Choroid plexus epithelial cell (primary cell): ENCODE data around the gene ZNF512B.
A peak's percentile ranks its signal among the peaks of the same experiment; 100 is the strongest.
"Not testable (repeated sequence)": the region's sequence is repeated elsewhere in the genome, so short reads cannot be mapped to it uniquely, and the experiment has no call there.

ENCODE experiments used
- DNase-seq: peaks from one replicate; pipeline ENCODE4 v3.0.0-alpha.2; 2010; ENCODE audit warnings: low read depth
- H3K4me3 ChIP-seq: 2 replicates; pipeline ENCODE4 v1.5.1; 2011; ENCODE audit warnings: low read depth, mild to moderate bottlenecking, control low read depth, low read length, moderate library complexity
- TF ChIP-seq, protein P1 (sequence below): conservative IDR thresholded peaks from 2 replicates; pipeline ENCODE4 v1.5.1; 2011; ENCODE audit warnings: low read depth, mild to moderate bottlenecking, control low read depth, inconsistent platforms, low read length, moderate library complexity

Gene ZNF512B

DNA sequence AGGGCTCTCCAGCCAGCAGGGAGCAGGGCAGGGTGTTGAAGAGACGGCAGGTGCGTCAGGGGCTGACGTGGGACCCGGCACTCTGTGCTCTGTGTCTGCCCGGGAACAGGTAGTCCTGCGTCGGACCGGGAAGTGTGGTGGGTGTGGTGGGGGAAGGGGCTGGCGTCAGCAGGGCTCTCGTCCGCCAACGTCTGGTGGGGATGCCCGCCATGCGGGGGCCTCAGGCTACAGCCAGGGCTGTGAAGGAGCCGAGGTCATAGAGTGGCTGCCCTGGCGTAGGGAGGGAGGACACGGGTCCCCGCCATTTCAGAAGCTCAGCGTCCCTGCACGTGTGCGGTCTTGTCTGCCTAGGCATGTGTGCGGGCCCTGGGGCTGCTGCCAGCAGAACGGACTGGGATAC lies 49.5 kb downstream of the ZNF512B start:
- no peak overlapping the region for H3K4me3 ChIP-seq
- TF ChIP-seq, protein P1, sequence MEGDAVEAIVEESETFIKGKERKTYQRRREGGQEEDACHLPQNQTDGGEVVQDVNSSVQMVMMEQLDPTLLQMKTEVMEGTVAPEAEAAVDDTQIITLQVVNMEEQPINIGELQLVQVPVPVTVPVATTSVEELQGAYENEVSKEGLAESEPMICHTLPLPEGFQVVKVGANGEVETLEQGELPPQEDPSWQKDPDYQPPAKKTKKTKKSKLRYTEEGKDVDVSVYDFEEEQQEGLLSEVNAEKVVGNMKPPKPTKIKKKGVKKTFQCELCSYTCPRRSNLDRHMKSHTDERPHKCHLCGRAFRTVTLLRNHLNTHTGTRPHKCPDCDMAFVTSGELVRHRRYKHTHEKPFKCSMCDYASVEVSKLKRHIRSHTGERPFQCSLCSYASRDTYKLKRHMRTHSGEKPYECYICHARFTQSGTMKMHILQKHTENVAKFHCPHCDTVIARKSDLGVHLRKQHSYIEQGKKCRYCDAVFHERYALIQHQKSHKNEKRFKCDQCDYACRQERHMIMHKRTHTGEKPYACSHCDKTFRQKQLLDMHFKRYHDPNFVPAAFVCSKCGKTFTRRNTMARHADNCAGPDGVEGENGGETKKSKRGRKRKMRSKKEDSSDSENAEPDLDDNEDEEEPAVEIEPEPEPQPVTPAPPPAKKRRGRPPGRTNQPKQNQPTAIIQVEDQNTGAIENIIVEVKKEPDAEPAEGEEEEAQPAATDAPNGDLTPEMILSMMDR = no peak
- DNase-seq = no peak

DNA sequence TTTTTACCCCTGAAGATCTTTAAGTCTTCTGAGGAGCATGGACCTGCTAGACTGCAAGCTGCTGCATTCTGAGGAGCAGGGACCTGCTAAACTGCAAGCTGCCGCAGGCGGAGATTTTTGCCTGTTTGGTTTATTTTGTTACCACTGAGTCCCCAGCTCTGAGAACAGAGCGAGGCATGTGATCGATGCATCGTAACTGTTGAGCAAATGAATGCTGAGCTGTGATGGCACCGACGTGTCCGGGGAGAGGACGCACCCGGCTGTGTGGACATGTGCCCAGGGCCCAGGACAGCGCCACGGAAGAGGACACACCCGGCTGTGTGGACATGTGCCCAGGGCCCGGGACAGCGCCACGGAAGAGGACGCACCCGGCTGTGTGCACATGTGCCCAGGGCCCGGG lies 50.6 kb downstream of the ZNF512B start:
- TF ChIP-seq, protein P1 = no peak
- DNase-seq = no peak
- no peak overlapping the region for H3K4me3 ChIP-seq

DNA sequence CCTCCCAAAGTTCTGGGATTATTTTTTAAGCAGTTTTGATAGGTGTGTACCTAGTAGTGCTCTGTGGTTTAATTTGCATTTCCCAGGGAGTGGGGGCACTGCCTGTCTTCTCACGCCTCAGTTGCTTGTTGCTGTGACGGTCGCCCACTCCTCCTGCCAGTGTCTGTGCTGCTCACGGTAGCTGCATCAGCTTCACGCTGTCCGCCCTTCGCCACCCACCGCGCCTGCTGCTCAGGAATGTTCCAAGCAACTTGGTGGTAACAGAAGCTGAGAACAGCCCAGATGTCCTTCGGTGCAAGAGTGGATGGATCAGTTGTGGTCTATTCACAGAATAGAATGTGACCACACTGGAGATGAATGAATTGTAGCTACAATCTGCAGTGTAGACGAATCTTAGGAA lies 51.9 kb downstream of the ZNF512B start:
- H3K4me3 ChIP-seq = no peak overlapping the region
- DNase-seq = no peak
- TF ChIP-seq, protein P1 = no peak

DNA sequence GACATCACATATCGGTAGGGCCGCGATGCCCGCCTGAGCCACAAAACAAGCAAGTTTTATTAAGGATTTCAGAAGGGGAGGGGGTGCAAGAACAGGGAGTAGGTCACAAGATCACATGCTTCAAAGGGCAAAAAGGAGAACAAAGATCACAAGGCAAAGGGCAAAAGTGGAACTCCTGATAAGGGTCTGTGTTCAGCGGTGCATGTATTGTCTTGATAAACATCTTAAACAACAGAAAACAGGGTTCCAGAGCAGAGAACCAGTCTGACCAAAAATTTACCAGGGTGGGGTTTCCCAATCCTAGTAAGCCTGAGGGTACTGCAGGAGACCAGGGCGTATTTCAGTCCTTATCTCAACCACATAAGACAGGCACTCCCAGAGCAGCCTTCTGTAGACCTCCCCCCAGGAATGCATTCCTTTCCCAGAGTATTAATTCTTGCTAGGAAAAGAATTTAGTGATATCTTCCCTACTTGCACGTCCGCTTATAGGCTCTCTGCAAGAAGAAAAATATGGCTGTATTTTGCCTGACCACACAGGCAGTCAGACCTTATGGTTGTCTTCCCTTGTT lies 53.3 kb downstream of the ZNF512B start:
- peak; percentile 21 for DNase-seq
- not testable (repeated sequence) for H3K4me3 ChIP-seq

DNA sequence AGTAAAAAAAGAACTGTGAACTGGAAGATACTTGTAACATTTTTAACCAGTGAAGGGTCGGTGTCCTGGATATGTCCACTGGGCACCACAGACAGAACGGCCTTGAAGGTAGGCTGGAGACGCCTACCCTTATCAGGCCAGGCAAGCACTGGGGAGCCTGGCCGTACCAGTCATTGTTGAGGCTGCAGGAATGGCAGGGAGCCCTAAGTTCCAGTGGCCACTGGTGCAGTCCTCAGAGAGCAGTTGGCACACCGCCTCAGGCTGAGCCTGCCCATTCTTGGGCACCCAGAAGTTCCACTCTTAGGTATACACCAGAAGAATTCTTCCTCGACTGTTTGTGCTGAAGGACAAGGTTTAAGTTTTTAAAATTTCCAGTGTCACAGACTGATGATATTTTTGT lies 54.3 kb downstream of the ZNF512B start:
- H3K4me3 ChIP-seq = no peak overlapping the region
- TF ChIP-seq, protein P1 = no peak
- no peak for DNase-seq

DNA sequence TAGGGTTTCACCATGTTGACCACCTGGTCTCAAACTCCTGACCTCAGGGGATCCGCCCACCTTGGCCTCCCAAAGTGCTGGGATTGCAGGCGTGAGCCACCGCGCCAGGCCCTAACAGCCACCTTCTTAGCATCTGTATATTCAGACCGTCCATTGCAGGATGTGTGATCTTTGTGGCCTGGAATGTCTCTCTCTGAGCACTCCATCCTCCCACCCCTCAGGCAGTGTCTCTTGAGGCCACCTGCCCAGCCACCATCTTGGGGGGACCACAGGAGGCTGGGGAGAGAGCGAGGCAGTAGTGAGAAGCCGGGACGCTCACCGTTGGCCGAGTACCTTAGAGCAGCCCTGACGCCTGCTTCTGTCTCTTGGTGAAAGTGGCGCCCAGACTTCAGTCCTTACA lies 56.0 kb downstream of the ZNF512B start:
- TF ChIP-seq, protein P1 = no peak
- DNase-seq = no peak
- no peak overlapping the region for H3K4me3 ChIP-seq

DNA sequence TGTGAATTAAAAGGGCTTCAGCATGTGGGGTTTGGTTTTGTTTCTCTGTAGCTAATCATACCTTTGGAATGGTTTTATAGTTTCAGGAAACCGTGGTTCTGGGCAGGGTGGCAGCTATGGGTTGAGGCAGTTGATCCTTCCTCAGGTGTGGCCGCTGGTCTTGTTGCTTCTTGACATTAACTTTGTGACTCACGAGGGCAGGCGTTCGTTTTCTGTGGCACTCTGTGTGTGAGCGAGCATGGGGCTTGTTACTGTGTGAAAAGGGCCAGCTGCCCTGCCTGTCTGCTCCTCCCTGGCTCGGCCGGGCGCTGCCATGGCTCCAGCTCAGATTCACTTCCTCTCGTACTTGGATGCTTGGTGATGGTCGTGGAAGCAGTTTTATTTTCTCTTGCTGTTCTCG lies 58.6 kb downstream of the ZNF512B start:
- no peak for DNase-seq
- TF ChIP-seq, protein P1 = no peak

More for the DNA sequence above, 58.6 kb downstream of the ZNF512B start:
- H3K4me3 ChIP-seq = no peak overlapping the region
